GM12865 (cell line): ENCODE measurements around the gene GPR25.
A peak's percentile ranks its signal among the peaks of the same experiment; 100 is the strongest.

ENCODE experiments used
- DNase-seq: peaks from one replicate; pipeline ENCODE4 v3.0.0; 2010; ENCODE audit warnings: low read depth
- H3K4me3 ChIP-seq: 2 replicates; pipeline ENCODE4 v1.5.1; 2011; ENCODE audit warnings: mild to moderate bottlenecking, low read depth, low read length, control low read depth
- CTCF ChIP-seq: IDR thresholded peaks from 2 replicates; pipeline ENCODE4 v1.5.1; 2011; ENCODE audit warnings: low read length, control low read depth, low read depth, inconsistent platforms; ENCODE audit not compliant: insufficient read depth; ENCODE audit errors: missing control alignments

GPR25 gene

GRCh38 chr1:200901796-200902444, 29.1 kb downstream of the GPR25 start:
- no peak for TF ChIP-seq CTCF
- DNase-seq: no peak
- H3K4me3 ChIP-seq: no peak overlapping the region

- DNase-seq: no peak
- no peak overlapping the region for H3K4me3 ChIP-seq
- TF ChIP-seq CTCF: no peak
Observed at GRCh38 chr1:200903793-200904192, 31.0 kb downstream of the GPR25 start.

GRCh38 chr1:200904772-200905171, 32.0 kb downstream of the GPR25 start:
- DNase-seq: no peak
- H3K4me3 ChIP-seq: no peak overlapping the region
- no peak for TF ChIP-seq CTCF

- no peak for TF ChIP-seq CTCF
- peak; percentile 74 for DNase-seq
- no peak overlapping the region for H3K4me3 ChIP-seq
Observed at GRCh38 chr1:200905411-200906052, 32.8 kb downstream of the GPR25 start.

GRCh38 chr1:200906491-200906890, 33.7 kb downstream of the GPR25 start:
- H3K4me3 ChIP-seq: no peak overlapping the region
- no peak for TF ChIP-seq CTCF
- DNase-seq: no peak

GRCh38 chr1:200907611-200908097, 34.9 kb downstream of the GPR25 start:
- no peak for TF ChIP-seq CTCF
- no peak overlapping the region for H3K4me3 ChIP-seq
- DNase-seq: peak; percentile 54
